ENCODE results near the gene STRA8. TPM values are rescaled to one million over a fixed set of nuclear protein-coding genes. Genes with fewer than 3 reads are reported as not detected.
A peak's percentile ranks its signal among the peaks of the same experiment; 100 is the strongest.

Gene STRA8
- polyA plus RNA-seq, 3 donors = 0.36 TPM; not detected in 2

- DNase-seq (ENCODE audit: low read depth in 3 of 3, low spot score in 2 of 3) = no peak
Observed at GRCh38 chr7:135262623-135263320, 29.1 kb downstream of the STRA8 start.

DNA sequence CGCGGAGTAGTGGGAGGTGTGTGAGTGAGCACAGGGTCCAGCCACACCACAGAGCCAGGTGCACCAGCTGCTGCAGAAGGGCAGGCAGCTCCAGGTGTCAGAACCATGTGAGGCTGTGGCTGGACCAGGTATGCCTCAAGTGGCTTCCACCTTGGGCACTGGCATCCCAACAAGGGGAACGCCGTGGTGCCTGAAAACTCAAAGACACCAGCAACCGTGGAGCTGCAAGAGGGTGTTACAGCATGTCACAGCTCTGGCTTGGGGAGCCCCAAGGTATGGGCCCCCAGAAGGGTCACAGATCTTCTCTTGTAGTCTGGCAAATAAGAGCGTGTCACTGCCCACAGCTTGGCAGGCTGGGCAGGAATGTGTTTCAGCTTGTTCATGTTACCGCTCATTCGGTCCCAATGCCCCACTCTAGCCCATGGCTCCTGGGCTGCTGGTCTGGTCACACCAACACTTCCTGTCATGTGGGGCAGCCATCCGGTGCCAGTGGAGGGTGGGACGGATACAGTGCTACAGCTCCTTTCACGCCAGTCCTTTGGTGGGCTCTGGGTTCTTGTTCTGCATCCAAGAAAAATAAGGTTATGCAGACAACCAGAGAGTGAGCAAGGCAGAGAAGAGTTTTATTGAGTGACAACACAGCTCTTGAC lies 29.8 kb downstream of the STRA8 start:
- no peak for DNase-seq (ENCODE audit: low read depth in 3 of 3, low spot score in 2 of 3)

GRCh38 chr7:135265637-135266036 lies 32.0 kb downstream of the STRA8 start:
- DNase-seq (ENCODE audit: low read depth in 3 of 3, low spot score in 2 of 3) = no peak

DNA sequence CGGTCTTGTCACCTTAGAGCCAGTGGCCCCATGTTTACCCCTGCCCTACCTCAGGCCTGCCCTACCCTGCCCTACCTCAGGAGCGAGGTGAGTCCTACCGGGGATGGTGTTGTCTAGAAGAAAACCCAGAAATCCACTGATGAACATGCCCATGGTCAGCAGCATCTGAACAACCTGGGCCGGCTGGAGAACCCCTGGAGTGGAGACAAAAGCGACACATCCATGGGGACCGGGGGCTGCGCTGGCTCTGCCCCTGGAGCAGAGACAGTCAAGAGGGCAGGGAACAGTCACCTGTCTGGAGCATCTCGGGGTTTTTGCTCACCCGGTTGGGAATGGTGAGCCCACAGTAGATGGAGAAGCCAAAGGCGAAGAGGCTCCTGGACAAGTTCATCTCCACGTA lies 36.3 kb downstream of the STRA8 start:
- DNase-seq (ENCODE audit: low read depth in 3 of 3, low spot score in 2 of 3) = no peak

- no peak for DNase-seq (ENCODE audit: low read depth in 3 of 3, low spot score in 2 of 3)
Observed at GRCh38 chr7:135270577-135271254, 37.1 kb downstream of the STRA8 start.

- no peak for DNase-seq (ENCODE audit: low read depth in 3 of 3, low spot score in 2 of 3)
Observed at GRCh38 chr7:135271255-135271615, 37.6 kb downstream of the STRA8 start.

DNA sequence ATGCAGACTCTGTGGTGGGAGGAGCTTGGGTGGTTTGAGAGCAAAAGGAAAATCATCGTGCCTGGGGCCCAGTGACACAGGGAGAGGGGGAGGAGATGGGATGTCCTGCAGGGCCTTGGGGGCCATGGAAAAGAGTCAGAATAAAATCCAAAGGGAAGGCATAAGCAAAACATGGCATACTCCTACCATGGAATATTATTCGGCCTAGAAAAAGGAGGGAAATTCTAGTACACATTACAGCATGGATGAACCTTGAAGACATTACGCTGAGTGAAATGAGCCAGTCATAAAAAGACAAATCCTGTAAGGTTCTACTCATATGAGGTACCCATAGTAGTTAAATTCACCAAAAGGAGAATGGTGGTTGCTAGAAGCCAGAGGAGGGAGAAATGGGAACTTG lies 38.7 kb downstream of the STRA8 start:
- DNase-seq (ENCODE audit: low read depth in 3 of 3, low spot score in 2 of 3) = no peak

DNA sequence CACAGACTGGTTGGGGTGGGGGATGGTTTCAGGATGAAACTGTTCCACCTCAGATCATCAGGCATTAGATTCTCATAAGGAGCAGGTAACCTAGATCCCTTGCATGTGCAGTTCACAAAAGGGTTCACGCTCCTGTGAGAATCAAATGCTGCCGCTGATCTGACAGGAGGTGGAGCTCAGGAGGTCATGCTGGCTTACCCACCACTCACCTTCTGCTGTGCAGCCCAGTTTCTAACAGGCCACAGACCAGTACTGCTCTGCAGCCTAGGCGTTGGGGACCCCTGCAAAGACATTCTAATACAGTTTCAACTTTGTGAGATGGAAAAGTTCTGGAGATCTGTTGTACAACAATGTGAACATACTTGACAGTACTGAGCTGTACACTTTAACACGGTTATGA lies 39.9 kb downstream of the STRA8 start:
- no peak for DNase-seq (ENCODE audit: low read depth in 3 of 3, low spot score in 2 of 3)

- peak; percentile 35 to 54 (median 48) for DNase-seq (ENCODE audit: low read depth in 3 of 3, low spot score in 2 of 3)
Observed at GRCh38 chr7:135274495-135275268, 41.0 kb downstream of the STRA8 start.

GRCh38 chr7:135275971-135276580 lies 42.4 kb downstream of the STRA8 start:
- DNase-seq (ENCODE audit: low read depth in 3 of 3, low spot score in 2 of 3) = no peak

- no peak for DNase-seq (ENCODE audit: low read depth in 3 of 3, low spot score in 2 of 3)
Observed at GRCh38 chr7:135277161-135277560, 43.5 kb downstream of the STRA8 start.

- peak; percentile 58 to 82 (median 79) for DNase-seq (ENCODE audit: low read depth in 3 of 3, low spot score in 2 of 3)
Observed at GRCh38 chr7:135281363-135281949, 47.8 kb downstream of the STRA8 start.

- no peak for DNase-seq (ENCODE audit: low read depth in 3 of 3, low spot score in 2 of 3)
Observed at GRCh38 chr7:135282561-135283254, 49.1 kb downstream of the STRA8 start.

DNA sequence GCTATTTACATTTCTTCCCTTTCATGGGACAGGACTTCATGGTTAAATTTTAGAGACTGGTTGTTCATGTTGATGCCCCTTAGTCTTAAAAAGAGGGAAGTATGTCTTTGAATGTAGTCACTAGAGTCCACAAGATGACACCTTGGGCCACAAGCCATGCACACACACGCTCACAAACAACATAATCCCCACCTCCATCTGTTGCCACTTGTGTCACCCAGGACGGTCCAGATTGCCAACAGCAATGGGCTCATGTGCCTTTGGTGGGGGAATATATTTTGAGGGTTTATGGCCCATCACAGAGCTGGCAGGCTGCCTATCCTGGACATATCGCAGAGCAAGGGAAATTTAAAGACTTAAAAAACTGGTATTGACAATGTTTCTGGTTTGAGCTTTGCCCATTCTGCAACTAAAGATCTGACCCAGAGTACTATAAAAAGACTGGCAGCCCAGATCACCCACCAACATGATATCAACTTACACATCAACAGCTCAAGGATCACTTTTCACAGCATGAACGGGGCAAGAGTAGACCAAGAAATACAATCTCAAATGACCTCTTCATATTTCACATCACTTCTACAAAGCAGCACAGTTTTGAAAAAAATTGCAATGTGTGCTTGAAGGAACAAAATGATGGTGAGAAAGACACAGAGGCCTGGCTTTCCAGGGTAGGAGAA lies 50.5 kb downstream of the STRA8 start:
- no peak for DNase-seq (ENCODE audit: low read depth in 3 of 3, low spot score in 2 of 3)

DNA sequence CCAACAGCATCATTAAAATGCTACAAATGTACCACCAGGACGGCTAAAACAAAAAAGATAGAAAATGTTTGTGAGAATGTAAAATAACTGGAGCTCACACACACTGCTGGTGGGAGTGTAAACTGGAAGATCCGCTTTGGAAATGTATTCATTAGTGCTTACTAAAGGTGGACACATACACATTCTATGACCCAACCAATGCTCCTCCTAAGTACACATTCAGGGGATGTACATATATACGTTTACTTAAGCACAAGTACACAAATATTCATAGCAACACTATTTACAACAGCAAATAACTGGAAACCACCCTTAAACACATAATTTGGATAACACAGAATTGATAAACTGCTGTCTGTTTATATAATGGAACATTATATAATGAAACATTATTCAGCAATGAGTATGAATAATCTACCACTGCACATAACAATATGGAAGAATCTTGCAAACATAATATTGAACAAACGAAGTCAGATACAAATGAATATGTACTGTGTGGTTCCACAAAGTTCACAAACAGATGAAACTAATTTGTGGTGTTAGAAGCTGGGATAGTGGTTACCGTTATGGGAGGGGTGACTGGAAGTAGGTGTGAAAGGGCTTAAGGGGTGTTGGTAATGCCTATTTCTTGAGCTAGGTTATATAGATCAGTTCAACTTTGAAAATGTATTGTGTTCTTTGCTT lies 52.1 kb downstream of the STRA8 start:
- no peak for DNase-seq (ENCODE audit: low read depth in 3 of 3, low spot score in 2 of 3)

DNA sequence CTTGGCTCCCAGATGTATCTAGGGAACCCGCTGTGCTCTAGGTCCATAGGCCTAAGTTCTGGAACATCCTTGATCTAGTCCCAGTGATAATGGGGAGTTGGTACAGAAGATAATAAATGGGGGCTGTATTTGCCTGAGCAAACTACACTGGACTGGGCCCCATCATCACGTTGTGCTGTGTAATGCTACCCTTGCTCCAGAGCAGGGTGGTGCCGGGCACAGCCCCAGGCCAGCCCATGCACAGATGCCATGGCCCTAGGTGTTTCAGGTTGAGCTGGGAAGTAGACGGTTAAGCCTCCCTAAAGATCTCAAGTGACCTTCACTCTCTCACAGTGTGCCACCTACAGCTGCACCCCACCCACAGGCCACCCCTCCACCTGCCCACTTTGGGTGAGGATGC lies 53.2 kb downstream of the STRA8 start:
- no peak for DNase-seq (ENCODE audit: low read depth in 3 of 3, low spot score in 2 of 3)

- DNase-seq (ENCODE audit: low read depth in 3 of 3, low spot score in 2 of 3) = no peak
Observed at GRCh38 chr7:135290594-135290993, 57.0 kb downstream of the STRA8 start.

GRCh38 chr7:135291809-135292253 lies 58.2 kb downstream of the STRA8 start:
- no peak for DNase-seq (ENCODE audit: low read depth in 3 of 3, low spot score in 2 of 3)

DNA sequence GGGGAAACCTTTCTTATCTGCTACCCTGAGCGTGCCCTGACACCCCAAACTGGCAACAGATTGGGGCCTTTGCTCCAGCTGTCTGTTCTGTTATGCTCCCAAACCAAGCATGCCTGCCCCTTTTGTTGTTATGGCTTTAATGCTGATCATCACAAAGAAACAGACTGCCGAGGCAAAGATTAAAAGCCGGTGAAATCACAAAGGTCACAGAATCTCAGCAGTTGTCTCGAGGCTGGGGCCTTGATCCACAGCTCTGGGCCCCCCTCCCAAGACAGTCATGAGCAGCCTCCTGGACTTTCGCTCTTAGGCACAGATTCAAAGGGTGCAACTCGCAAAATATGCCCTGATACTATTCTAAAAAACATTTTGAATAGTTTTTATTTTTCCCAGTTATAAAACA lies 65.6 kb downstream of the STRA8 start:
- DNase-seq (ENCODE audit: low read depth in 3 of 3, low spot score in 2 of 3) = no peak

Data from right renal cortex interstitium (tissue), 3 donors.